ENCODE measurements around the gene ZNF81. TPM values are rescaled to one million over a fixed set of nuclear protein-coding genes. Genes with fewer than 3 reads are reported as not detected.
A peak's percentile ranks its signal among the peaks of the same experiment; 100 is the strongest.

ZNF81 gene
- total RNA-seq (2022) (7.7 and 9.5 TPM in 2 replicates), Bru-seq, nascent RNA (percentile 56 among the genes with signal in this experiment), BruChase-seq, experiment 1, labeled RNA remaining after a 2-hour chase (percentile 64 among the genes with signal in this experiment), BruChase-seq, experiment 2, labeled RNA remaining after a 6-hour chase (percentile 56 among the genes with signal in this experiment)
- long read RNA-seq, partial matches to known transcripts = 0 of 3 reads
- long read RNA-seq, other reads (novel, unspliced or antisense) = 2 of 3 reads

GRCh38 chrX:47836164-47837072 lies at the start of gene ZNF81:
TSS of gene ZNF81 (plus strand) at chrX:47836902. CDS start at chrX:47846268, 9,366 bp downstream.
- peak; percentile 94 to 96 for DNase-seq
- Histone ChIP-seq H3K36me3 (ENCODE audit: control insufficient read depth, insufficient read depth, low read length) (no peaks in the 10 kb centered on the region), H3K27me3 (replicated peaks; ENCODE audit: control insufficient read depth, insufficient read depth, low read length) (no peaks in the 10 kb centered on the region), H3K4me1 (no peaks in the 10 kb centered on the region), H3K4me3 (ENCODE audit: low read depth, low read length) (peak within 1 kb of the TSS; percentile 44), H3K9me3 (no peaks in the 10 kb centered on the region)
- Mint-ChIP-seq H3K36me3 (ENCODE audit: insufficient read depth, unreplicated experiment) (peaks cover 5% of the 10 kb centered on the region), H3K4me1 (ENCODE audit: low read depth, unreplicated experiment) (peaks cover under 1% of the 10 kb centered on the region), H3K27ac (ENCODE audit: unreplicated experiment) (peak within 1 kb of the TSS; percentile 99), H3K4me3 (ENCODE audit: unreplicated experiment) (peak within 1 kb of the TSS; percentile 100), H3K27me3 (ENCODE audit: insufficient read depth, unreplicated experiment) (no peaks in the 10 kb centered on the region), H3K9me3 (ENCODE audit: unreplicated experiment) (no peaks in the 10 kb centered on the region)
- intact Hi-C loops (cut with micrococcal nuclease; ENCODE audit: unreplicated experiment) = loop anchor here (5.0 kb wide), 1 partner anchor 184 kb away; the partner anchor contains the start of gene ELK1
- TF ChIP-seq, protein P1, sequence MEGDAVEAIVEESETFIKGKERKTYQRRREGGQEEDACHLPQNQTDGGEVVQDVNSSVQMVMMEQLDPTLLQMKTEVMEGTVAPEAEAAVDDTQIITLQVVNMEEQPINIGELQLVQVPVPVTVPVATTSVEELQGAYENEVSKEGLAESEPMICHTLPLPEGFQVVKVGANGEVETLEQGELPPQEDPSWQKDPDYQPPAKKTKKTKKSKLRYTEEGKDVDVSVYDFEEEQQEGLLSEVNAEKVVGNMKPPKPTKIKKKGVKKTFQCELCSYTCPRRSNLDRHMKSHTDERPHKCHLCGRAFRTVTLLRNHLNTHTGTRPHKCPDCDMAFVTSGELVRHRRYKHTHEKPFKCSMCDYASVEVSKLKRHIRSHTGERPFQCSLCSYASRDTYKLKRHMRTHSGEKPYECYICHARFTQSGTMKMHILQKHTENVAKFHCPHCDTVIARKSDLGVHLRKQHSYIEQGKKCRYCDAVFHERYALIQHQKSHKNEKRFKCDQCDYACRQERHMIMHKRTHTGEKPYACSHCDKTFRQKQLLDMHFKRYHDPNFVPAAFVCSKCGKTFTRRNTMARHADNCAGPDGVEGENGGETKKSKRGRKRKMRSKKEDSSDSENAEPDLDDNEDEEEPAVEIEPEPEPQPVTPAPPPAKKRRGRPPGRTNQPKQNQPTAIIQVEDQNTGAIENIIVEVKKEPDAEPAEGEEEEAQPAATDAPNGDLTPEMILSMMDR (IDR thresholded peaks at IDR 0.05; ENCODE audit: insufficient read depth in 1 of 2, low read depth in 1 of 2, low read length in 1 of 2, severe bottlenecking in 1 of 2, unreplicated experiment in 1 of 2) = no peak
- POLR2A ChIA-PET = no interaction called here
- CTCF ChIA-PET = no interaction called here
- no TSS peak for BruUV-seq (replicated peaks)

- Histone ChIP-seq H3K27me3 (replicated peaks; ENCODE audit: control insufficient read depth, insufficient read depth, low read length) (no peaks in the 10 kb centered on the region), H3K4me1 (no peaks in the 10 kb centered on the region), H3K4me3 (ENCODE audit: low read depth, low read length) (no peak overlapping the region), H3K36me3 (ENCODE audit: control insufficient read depth, insufficient read depth, low read length) (no peaks in the 10 kb centered on the region), H3K9me3 (no peaks in the 10 kb centered on the region)
- Mint-ChIP-seq H3K27ac (ENCODE audit: unreplicated experiment) (no peak overlapping the region), H3K36me3 (ENCODE audit: insufficient read depth, unreplicated experiment) (no peaks in the 10 kb centered on the region), H3K4me1 (ENCODE audit: low read depth, unreplicated experiment) (no peaks in the 10 kb centered on the region), H3K9me3 (ENCODE audit: unreplicated experiment) (no peaks in the 10 kb centered on the region), H3K4me3 (ENCODE audit: unreplicated experiment) (no peak overlapping the region), H3K27me3 (ENCODE audit: insufficient read depth, unreplicated experiment) (peaks cover 2% of the 10 kb centered on the region)
- ChIA-PET CTCF (no interaction called here), POLR2A (no interaction called here)
- no TSS peak for BruUV-seq (replicated peaks)
- intact Hi-C loops (cut with micrococcal nuclease; ENCODE audit: unreplicated experiment) = no loop called here
- DNase-seq = no peak
- TF ChIP-seq, protein P1 (IDR thresholded peaks at IDR 0.05; ENCODE audit: insufficient read depth in 1 of 2, low read depth in 1 of 2, low read length in 1 of 2, severe bottlenecking in 1 of 2, unreplicated experiment in 1 of 2) = no peak
Measured at GRCh38 chrX:47796433-47796906, 40.2 kb upstream of the ZNF81 start.

- TF ChIP-seq, protein P1 (IDR thresholded peaks at IDR 0.05; ENCODE audit: insufficient read depth in 1 of 2, low read depth in 1 of 2, low read length in 1 of 2, severe bottlenecking in 1 of 2, unreplicated experiment in 1 of 2) = no peak
- Histone ChIP-seq H3K4me1 (no peaks in the 10 kb centered on the region), H3K27me3 (replicated peaks; ENCODE audit: control insufficient read depth, insufficient read depth, low read length) (no peaks in the 10 kb centered on the region), H3K4me3 (ENCODE audit: low read depth, low read length) (no peak overlapping the region), H3K36me3 (ENCODE audit: control insufficient read depth, insufficient read depth, low read length) (no peaks in the 10 kb centered on the region), H3K9me3 (no peaks in the 10 kb centered on the region)
- no TSS peak for BruUV-seq (replicated peaks)
- ChIA-PET POLR2A (no interaction called here), CTCF (no interaction called here)
- peaks cover 4% of the 10 kb centered on the region for H3K27me3 Mint-ChIP-seq (ENCODE audit: insufficient read depth, unreplicated experiment)
- H3K4me3 Mint-ChIP-seq (ENCODE audit: unreplicated experiment) = no peak overlapping the region
- intact Hi-C loops (cut with micrococcal nuclease; ENCODE audit: unreplicated experiment) = no loop called here
- no peaks in the 10 kb centered on the region for H3K4me1 Mint-ChIP-seq (ENCODE audit: low read depth, unreplicated experiment)
- no peak for DNase-seq
- no peak overlapping the region for H3K27ac Mint-ChIP-seq (ENCODE audit: unreplicated experiment)
- no peaks in the 10 kb centered on the region for H3K36me3 Mint-ChIP-seq (ENCODE audit: insufficient read depth, unreplicated experiment)
- no peaks in the 10 kb centered on the region for H3K9me3 Mint-ChIP-seq (ENCODE audit: unreplicated experiment)
Measured at GRCh38 chrX:47797084-47797483, 39.6 kb upstream of the ZNF81 start.
